Keratinocyte (primary cell): Measurements from ENCODE around the gene GSTM2. TPM values are rescaled to one million over a fixed set of nuclear protein-coding genes. Genes with fewer than 3 reads are reported as not detected.

Experiments used
- DNase-seq: peaks from one replicate; pipeline ENCODE4 v3.0.0-alpha.2; 2011; ENCODE audit warnings: low read depth, missing footprints, low spot score
- FAIRE-seq: peaks from 2 replicates; lab custom pipeline; 2011; peaks lifted over from hg19 to GRCh38; lab: Jason Lieb, UNC
- H2AFZ ChIP-seq: 2 replicates; pipeline ENCODE4 v1.6.0; 2012; ENCODE audit warnings: low read length, control low read depth, inconsistent platforms; ENCODE audit not compliant: control insufficient read depth
- H3K27ac ChIP-seq: 2 replicates; pipeline ENCODE4 v1.5.1; 2011; ENCODE audit warnings: low read length; ENCODE audit not compliant: control insufficient read depth, insufficient read depth
- H3K27me3 ChIP-seq: 3 replicates; pipeline ENCODE4 v1.6.0; 2011; ENCODE audit warnings: low read length; ENCODE audit not compliant: control insufficient read depth, insufficient read depth; ENCODE audit errors: extremely low read depth
- H3K36me3 ChIP-seq, 2 experiments: 2 replicates in 1 of 2; 3 replicates in 1 of 2; pipeline ENCODE4 v1.5.1; 2011; ENCODE audit warnings: low read length in 2 of 2, mild to moderate bottlenecking in 1 of 2; ENCODE audit not compliant: control insufficient read depth in 2 of 2, insufficient read depth in 2 of 2; ENCODE audit errors: extremely low read depth in 1 of 2
- H3K4me1 ChIP-seq: 3 replicates; pipeline ENCODE4 v1.5.1; 2011; ENCODE audit warnings: low read length; ENCODE audit not compliant: control insufficient read depth, insufficient read depth; ENCODE audit errors: extremely low read depth
- H3K4me2 ChIP-seq: 3 replicates; pipeline ENCODE4 v1.6.0; 2011; ENCODE audit warnings: low read depth, low read length; ENCODE audit not compliant: control insufficient read depth, insufficient read depth; ENCODE audit errors: extremely low read depth
- H3K4me3 ChIP-seq, 3 experiments: fragments of 200-600 bp in 1 of 3; sonication (generic) in 1 of 3; 2 replicates in 2 of 3; 3 replicates in 1 of 3; pipeline ENCODE4 v1.5.1; 2011 to 2016; ENCODE audit warnings: low read length in 3 of 3, mild to moderate bottlenecking in 3 of 3, control low read depth in 2 of 3, inconsistent platforms in 1 of 3, low read depth in 1 of 3, mixed read lengths in 1 of 3, mixed run types in 1 of 3, moderate library complexity in 1 of 3; ENCODE audit not compliant: control insufficient read depth in 2 of 3, insufficient read depth in 2 of 3; ENCODE audit errors: extremely low read depth in 1 of 3
- H3K79me2 ChIP-seq: 2 replicates; pipeline ENCODE4 v1.6.0; 2012; ENCODE audit warnings: low read length; ENCODE audit not compliant: control insufficient read depth, insufficient read depth
- H3K9ac ChIP-seq: 3 replicates; pipeline ENCODE4 v1.6.0; 2011; ENCODE audit warnings: low read length; ENCODE audit not compliant: control insufficient read depth, insufficient read depth; ENCODE audit errors: extremely low read depth
- H3K9me1 ChIP-seq: 3 replicates; pipeline ENCODE4 v1.6.0; 2011; ENCODE audit warnings: low read length; ENCODE audit not compliant: control insufficient read depth, insufficient read depth; ENCODE audit errors: extremely low read depth
- H3K9me3 ChIP-seq: 2 replicates; pipeline ENCODE4 v1.5.1; 2012; ENCODE audit warnings: low read depth, low read length; ENCODE audit not compliant: control insufficient read depth
- H4K20me1 ChIP-seq: 3 replicates; pipeline ENCODE4 v1.6.0; 2011; ENCODE audit warnings: low read length; ENCODE audit not compliant: control insufficient read depth, insufficient read depth; ENCODE audit errors: extremely low read depth
- EZH2 ChIP-seq: IDR thresholded peaks from one replicate; pipeline ENCODE4 v1.6.1; 2012; ENCODE audit warnings: inconsistent platforms, mild to moderate bottlenecking, low read length, moderate library complexity
- dilution Hi-C: fragments of 300-500 bp; cut with MboI; formaldehyde crosslinking; loops from one replicate; pipeline ENCODE4 v1.7.0; 2020; ENCODE audit warnings: low sequenced_read_pairs; ENCODE audit not compliant: extremely low pct_ligation_motif_present
- polyA plus RNA-seq, 5 experiments: library from polyadenylated mRNA; depleted of rRNA in 3 of 5; stranded (reverse) in 3 of 5; stranded (forward) in 1 of 5; unstranded in 1 of 5; fragments of >200 nt; gene quantifications; 1 replicate in 1 of 5; 2 replicates in 3 of 5; 3 replicates in 1 of 5; pipeline versions ENCODE4 v1.2.1 to v1.2.3, GENCODE V29; 2011 to 2012; ENCODE audit warnings: missing spikeins in 2 of 5, low read depth in 1 of 5, low replicate concordance in 1 of 5
- TF ChIP-seq, protein P1 (sequence below), 3 experiments: IDR thresholded peaks in 1 of 3; conservative IDR thresholded peaks in 1 of 3; optimal IDR thresholded peaks in 1 of 3; 2 replicates in 2 of 3; 3 replicates in 1 of 3; pipeline versions ENCODE3 to v1.5.1; 2011; ENCODE audit warnings: low read length in 3 of 3, mild to moderate bottlenecking in 3 of 3, moderate library complexity in 2 of 3, control low read depth in 1 of 3, inconsistent platforms in 1 of 3; ENCODE audit not compliant: insufficient read depth in 2 of 3; ENCODE audit errors: extremely low read depth in 1 of 3

The GSTM2 gene
- polyA plus RNA-seq, 1 donor (not counting 4 experiments of a cell fraction or from before 2014, with no cell fraction given), result 11.1 TPM

GRCh38 chr1:109642626-109643025 is 25.2 kb upstream of the GSTM2 start:
- TF ChIP-seq, protein P1, sequence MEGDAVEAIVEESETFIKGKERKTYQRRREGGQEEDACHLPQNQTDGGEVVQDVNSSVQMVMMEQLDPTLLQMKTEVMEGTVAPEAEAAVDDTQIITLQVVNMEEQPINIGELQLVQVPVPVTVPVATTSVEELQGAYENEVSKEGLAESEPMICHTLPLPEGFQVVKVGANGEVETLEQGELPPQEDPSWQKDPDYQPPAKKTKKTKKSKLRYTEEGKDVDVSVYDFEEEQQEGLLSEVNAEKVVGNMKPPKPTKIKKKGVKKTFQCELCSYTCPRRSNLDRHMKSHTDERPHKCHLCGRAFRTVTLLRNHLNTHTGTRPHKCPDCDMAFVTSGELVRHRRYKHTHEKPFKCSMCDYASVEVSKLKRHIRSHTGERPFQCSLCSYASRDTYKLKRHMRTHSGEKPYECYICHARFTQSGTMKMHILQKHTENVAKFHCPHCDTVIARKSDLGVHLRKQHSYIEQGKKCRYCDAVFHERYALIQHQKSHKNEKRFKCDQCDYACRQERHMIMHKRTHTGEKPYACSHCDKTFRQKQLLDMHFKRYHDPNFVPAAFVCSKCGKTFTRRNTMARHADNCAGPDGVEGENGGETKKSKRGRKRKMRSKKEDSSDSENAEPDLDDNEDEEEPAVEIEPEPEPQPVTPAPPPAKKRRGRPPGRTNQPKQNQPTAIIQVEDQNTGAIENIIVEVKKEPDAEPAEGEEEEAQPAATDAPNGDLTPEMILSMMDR (optimal IDR thresholded peaks at IDR 0.05 in 1 of 3, IDR thresholded peaks at IDR 0.05 in 1 of 3, conservative IDR thresholded peaks at IDR 0.05 in 1 of 3; ENCODE audit: extremely low read depth in 1 of 3, insufficient read depth in 2 of 3, low read length in 3 of 3), result no peak
- no peak for TF ChIP-seq EZH2
- Histone ChIP-seq H3K9ac (no peak overlapping the region), H3K4me3 (no peak overlapping the region), H3K9me3 (no peaks in the 10 kb centered on the region), H3K27ac (no peak overlapping the region), H3K36me3 (no peaks in the 10 kb centered on the region), H3K27me3 (no peaks in the 10 kb centered on the region), H3K4me1 (no peaks in the 10 kb centered on the region), H3K4me2 (no peak overlapping the region), H3K79me2 (no peaks in the 10 kb centered on the region), H3K9me1 (no peaks in the 10 kb centered on the region), H2AFZ (no peak overlapping the region), H4K20me1 (no peaks in the 10 kb centered on the region)
- FAIRE-seq (no peak), DNase-seq (no peak)
- dilution Hi-C loops, result no loop called here

DNA sequence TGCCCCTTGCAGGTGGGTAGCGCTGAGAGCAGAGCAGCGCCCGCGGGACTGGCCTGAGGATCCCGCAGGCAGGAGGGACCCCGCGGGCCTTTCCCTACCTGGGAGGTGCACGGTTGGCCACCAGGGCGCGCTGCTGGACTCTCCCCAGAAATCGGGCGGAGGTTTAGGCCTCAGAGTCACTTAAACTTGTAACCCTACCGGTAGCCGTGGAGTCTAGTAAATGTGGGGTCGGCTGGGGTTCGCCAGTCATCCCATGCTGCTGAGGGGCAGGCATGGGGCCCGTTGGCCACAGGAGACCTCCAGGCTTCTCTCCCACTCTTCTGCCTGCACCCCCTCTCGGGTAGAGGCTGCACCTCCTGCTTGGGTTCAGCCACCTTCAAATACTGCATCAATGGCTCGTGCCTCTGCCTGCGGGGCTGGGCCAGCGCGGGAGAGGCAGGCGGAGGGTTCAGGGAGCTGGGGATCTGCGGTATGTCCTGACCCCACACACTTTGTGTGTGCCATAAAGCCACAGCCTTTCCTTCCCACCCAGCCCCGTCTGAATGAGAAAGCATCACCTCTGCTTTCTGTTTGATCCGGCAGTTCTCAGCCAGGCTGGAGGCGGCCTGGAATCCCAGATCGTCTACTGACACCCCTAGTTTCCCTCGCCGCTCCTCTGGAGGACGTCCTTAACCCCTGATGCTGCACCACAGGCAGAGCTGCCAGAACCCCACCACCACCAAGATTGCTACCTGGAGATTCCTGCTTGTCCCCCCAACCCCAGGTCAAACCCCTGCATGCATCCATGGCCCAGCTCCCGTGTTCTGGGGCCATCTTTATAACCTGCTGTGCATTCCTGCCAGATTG is 24.2 kb upstream of the GSTM2 start:
- no peak overlapping the region for H3K27ac ChIP-seq
- TF ChIP-seq, protein P1 (optimal IDR thresholded peaks at IDR 0.05 in 1 of 3, IDR thresholded peaks at IDR 0.05 in 1 of 3, conservative IDR thresholded peaks at IDR 0.05 in 1 of 3; ENCODE audit: extremely low read depth in 1 of 3, insufficient read depth in 2 of 3, low read length in 3 of 3), result peak; percentile 82 to 96 (median 92)
- TF ChIP-seq EZH2, result no peak
- DNase-seq (no peak), FAIRE-seq (no peak)
- no peaks in the 10 kb centered on the region for H3K36me3 ChIP-seq
- no peaks in the 10 kb centered on the region for H3K9me1 ChIP-seq
- H3K27me3 ChIP-seq, result no peaks in the 10 kb centered on the region
- no peaks in the 10 kb centered on the region for H3K79me2 ChIP-seq
- H2AFZ ChIP-seq, result peak overlapping the region; percentile 87
- no peak overlapping the region for H3K9ac ChIP-seq
- H3K4me1 ChIP-seq, result no peaks in the 10 kb centered on the region
- H3K4me3 ChIP-seq, result no peak overlapping the region
- H3K4me2 ChIP-seq, result no peak overlapping the region
- dilution Hi-C loops, result no loop called here
- H3K9me3 ChIP-seq, result no peaks in the 10 kb centered on the region
- no peaks in the 10 kb centered on the region for H4K20me1 ChIP-seq
